ENCODE results near the gene HIP1.
"Not testable (repeated sequence)": the region's sequence is repeated elsewhere in the genome, so short reads cannot be mapped to it uniquely, and the experiment has no call there.

HIP1 gene

GRCh38 chr7:75738975-75739795 lies 444 bp upstream of the HIP1 start:
- DNase-seq, result peak; percentile 98 to 99

GRCh38 chr7:75737856-75738603 lies 711 bp downstream of the HIP1 start:
- no peak for DNase-seq

GRCh38 chr7:75735581-75736350 lies 3.0 kb downstream of the HIP1 start:
- no peak for DNase-seq

GRCh38 chr7:75734586-75735458 lies 3.9 kb downstream of the HIP1 start:
- no peak for DNase-seq

- no peak for DNase-seq
Measured at GRCh38 chr7:75732764-75733630, 5.7 kb downstream of the HIP1 start.

GRCh38 chr7:75732016-75732521 lies 6.7 kb downstream of the HIP1 start:
- DNase-seq, result no peak

- DNase-seq, result no peak
Measured at GRCh38 chr7:75729851-75730274, 8.9 kb downstream of the HIP1 start.

- DNase-seq, result no peak
Measured at GRCh38 chr7:75727881-75728593, 10.7 kb downstream of the HIP1 start.

- not testable (repeated sequence) for DNase-seq
Measured at GRCh38 chr7:75727351-75727750, 11.4 kb downstream of the HIP1 start.

GRCh38 chr7:75725306-75725705 lies 13.4 kb downstream of the HIP1 start:
- DNase-seq, result no peak

GRCh38 chr7:75723444-75723843 lies 15.3 kb downstream of the HIP1 start:
- no peak for DNase-seq

- DNase-seq, result no peak
Measured at GRCh38 chr7:75722373-75722772, 16.4 kb downstream of the HIP1 start.

GRCh38 chr7:75721922-75722321 lies 16.8 kb downstream of the HIP1 start:
- not testable (repeated sequence) for DNase-seq

GRCh38 chr7:75721426-75721825 lies 17.3 kb downstream of the HIP1 start:
- DNase-seq, result no peak

- no peak for DNase-seq
Measured at GRCh38 chr7:75719626-75720025, 19.1 kb downstream of the HIP1 start.

- no peak for DNase-seq
Measured at GRCh38 chr7:75718390-75719031, 20.2 kb downstream of the HIP1 start.

- not testable (repeated sequence) for DNase-seq
Measured at GRCh38 chr7:75717746-75718145, 21.0 kb downstream of the HIP1 start.

GRCh38 chr7:75716992-75717626 lies 21.6 kb downstream of the HIP1 start:
- no peak for DNase-seq

- no peak for DNase-seq
Measured at GRCh38 chr7:75715864-75716263, 22.9 kb downstream of the HIP1 start.
